Lower leg skin (tissue), 3 donors: Measurements from ENCODE around the gene CEACAM6.

Experiments
- POLR2A ChIP-seq, 2 donors: fragments of 450-650 bp; IDR thresholded peaks; one replicate each; pipeline ENCODE4 v1.6.1; 2016 to 2017; ENCODE audit warnings: antibody characterized with exemption in 2 of 2, mild to moderate bottlenecking in 1 of 2, moderate library complexity in 1 of 2
- TF ChIP-seq, protein P1 (sequence below), 3 donors: fragments of 450-650 bp; IDR thresholded peaks; one replicate each; pipeline ENCODE4 v1.5.1; 2016; ENCODE audit warnings: antibody characterized with exemption in 3 of 3, mild to moderate bottlenecking in 3 of 3, moderate library complexity in 2 of 3

DNA sequence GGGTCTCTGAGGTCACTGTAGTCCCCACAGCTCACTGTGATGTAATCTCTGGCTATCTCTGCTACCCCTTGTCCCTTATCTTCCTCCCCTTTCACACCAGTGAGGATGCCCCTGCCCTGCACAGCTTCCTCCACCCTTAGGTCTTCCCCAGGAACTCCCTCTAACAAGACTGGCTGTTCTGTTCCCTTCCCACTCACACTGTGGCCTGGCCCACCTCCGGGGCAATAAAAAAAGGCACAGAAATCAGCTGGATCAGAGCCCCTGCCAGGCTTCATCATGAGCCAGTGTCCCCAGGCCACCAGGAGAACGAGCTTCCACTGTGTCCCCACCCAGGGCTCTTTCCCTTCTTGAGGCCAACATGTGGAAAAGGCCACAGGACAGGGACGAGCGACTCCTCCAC, 45.7 kb downstream of the CEACAM6 start:
- TF ChIP-seq POLR2A (IDR thresholded peaks at IDR 0.05), result no peak
- TF ChIP-seq, protein P1, sequence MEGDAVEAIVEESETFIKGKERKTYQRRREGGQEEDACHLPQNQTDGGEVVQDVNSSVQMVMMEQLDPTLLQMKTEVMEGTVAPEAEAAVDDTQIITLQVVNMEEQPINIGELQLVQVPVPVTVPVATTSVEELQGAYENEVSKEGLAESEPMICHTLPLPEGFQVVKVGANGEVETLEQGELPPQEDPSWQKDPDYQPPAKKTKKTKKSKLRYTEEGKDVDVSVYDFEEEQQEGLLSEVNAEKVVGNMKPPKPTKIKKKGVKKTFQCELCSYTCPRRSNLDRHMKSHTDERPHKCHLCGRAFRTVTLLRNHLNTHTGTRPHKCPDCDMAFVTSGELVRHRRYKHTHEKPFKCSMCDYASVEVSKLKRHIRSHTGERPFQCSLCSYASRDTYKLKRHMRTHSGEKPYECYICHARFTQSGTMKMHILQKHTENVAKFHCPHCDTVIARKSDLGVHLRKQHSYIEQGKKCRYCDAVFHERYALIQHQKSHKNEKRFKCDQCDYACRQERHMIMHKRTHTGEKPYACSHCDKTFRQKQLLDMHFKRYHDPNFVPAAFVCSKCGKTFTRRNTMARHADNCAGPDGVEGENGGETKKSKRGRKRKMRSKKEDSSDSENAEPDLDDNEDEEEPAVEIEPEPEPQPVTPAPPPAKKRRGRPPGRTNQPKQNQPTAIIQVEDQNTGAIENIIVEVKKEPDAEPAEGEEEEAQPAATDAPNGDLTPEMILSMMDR (IDR thresholded peaks at IDR 0.05), result no peak
